Measurements from ENCODE around the gene ACACB.

The ACACB gene

GRCh38 chr12:109115758-109116610, at the start of gene ACACB:
TSS of gene ACACB (plus strand) at chr12:109116587. CDS start at chr12:109139406, 22,819 bp downstream.
- Histone ChIP-seq H3K27ac (peak within 1 kb of the TSS; percentile 85), H3K36me3 (ENCODE audit: insufficient read depth, low read length) (no peaks in the 10 kb centered on the region), H3K9ac (ENCODE audit: insufficient read length) (peak within 1 kb of the TSS; percentile 35), H3K4me3 (peak within 1 kb of the TSS; percentile 32), H3K9me3 (ENCODE audit: low read depth, low read length) (no peaks in the 10 kb centered on the region)
- DNase-seq (ENCODE audit: low read depth, low spot score), result no peak
- TF ChIP-seq POLR2AphosphoS5 (IDR thresholded peaks at IDR 0.05; ENCODE audit: borderline replicate concordance, low read depth, low read length) (no peak), EZH2 (IDR thresholded peaks at IDR 0.05) (no peak), FOXP2 (optimal IDR thresholded peaks at IDR 0.05; ENCODE audit: control extremely low read depth, extremely low read length, insufficient read depth) (no peak)

- Histone ChIP-seq H3K27ac (peak overlapping the region; percentile 79; the same call in 1 of the 2 replicates), H3K4me3 (peak overlapping the region; percentile 46), H3K9me3 (ENCODE audit: low read depth, low read length) (no peaks in the 10 kb centered on the region), H3K9ac (ENCODE audit: insufficient read length) (no peak overlapping the region), H3K36me3 (ENCODE audit: insufficient read depth, low read length) (peaks cover 44% of the 10 kb centered on the region)
- peak; percentile 72 for DNase-seq (ENCODE audit: low read depth, low spot score)
- no peak for TF ChIP-seq FOXP2 (optimal IDR thresholded peaks at IDR 0.05; ENCODE audit: control extremely low read depth, extremely low read length, insufficient read depth)
- TF ChIP-seq EZH2 (IDR thresholded peaks at IDR 0.05), result no peak
- TF ChIP-seq POLR2AphosphoS5 (IDR thresholded peaks at IDR 0.05; ENCODE audit: borderline replicate concordance, low read depth, low read length), result no peak; the same call in 1 of the 2 replicates
These were observed 46.8 kb upstream of the ACACB start for GRCh38 chr12:109069307-109070271.

- Histone ChIP-seq H3K4me3 (no peak overlapping the region), H3K9ac (ENCODE audit: insufficient read length) (no peak overlapping the region), H3K27ac (no peak overlapping the region), H3K36me3 (ENCODE audit: insufficient read depth, low read length) (peaks cover 53% of the 10 kb centered on the region), H3K9me3 (ENCODE audit: low read depth, low read length) (no peaks in the 10 kb centered on the region)
- TF ChIP-seq POLR2AphosphoS5 (IDR thresholded peaks at IDR 0.05; ENCODE audit: borderline replicate concordance, low read depth, low read length) (no peak), FOXP2 (optimal IDR thresholded peaks at IDR 0.05; ENCODE audit: control extremely low read depth, extremely low read length, insufficient read depth) (no peak), EZH2 (IDR thresholded peaks at IDR 0.05) (no peak)
- DNase-seq (ENCODE audit: low read depth, low spot score), result no peak
These were observed 41.5 kb upstream of the ACACB start for GRCh38 chr12:109074866-109075265.

- Histone ChIP-seq H3K27ac (no peak overlapping the region), H3K4me3 (no peak overlapping the region), H3K36me3 (ENCODE audit: insufficient read depth, low read length) (peaks cover 62% of the 10 kb centered on the region), H3K9me3 (ENCODE audit: low read depth, low read length) (no peaks in the 10 kb centered on the region), H3K9ac (ENCODE audit: insufficient read length) (no peak overlapping the region)
- TF ChIP-seq POLR2AphosphoS5 (IDR thresholded peaks at IDR 0.05; ENCODE audit: borderline replicate concordance, low read depth, low read length) (no peak), EZH2 (IDR thresholded peaks at IDR 0.05) (no peak), FOXP2 (optimal IDR thresholded peaks at IDR 0.05; ENCODE audit: control extremely low read depth, extremely low read length, insufficient read depth) (no peak)
- no peak for DNase-seq (ENCODE audit: low read depth, low spot score)
These were observed 33.6 kb upstream of the ACACB start for GRCh38 chr12:109082751-109083150.

- Histone ChIP-seq H3K27ac (no peak overlapping the region), H3K9me3 (ENCODE audit: low read depth, low read length) (no peaks in the 10 kb centered on the region), H3K4me3 (no peak overlapping the region), H3K36me3 (ENCODE audit: insufficient read depth, low read length) (peaks cover 68% of the 10 kb centered on the region), H3K9ac (ENCODE audit: insufficient read length) (no peak overlapping the region)
- DNase-seq (ENCODE audit: low read depth, low spot score), result no peak
- TF ChIP-seq POLR2AphosphoS5 (IDR thresholded peaks at IDR 0.05; ENCODE audit: borderline replicate concordance, low read depth, low read length) (no peak), FOXP2 (optimal IDR thresholded peaks at IDR 0.05; ENCODE audit: control extremely low read depth, extremely low read length, insufficient read depth) (no peak), EZH2 (IDR thresholded peaks at IDR 0.05) (no peak)
These were observed 32.0 kb upstream of the ACACB start for GRCh38 chr12:109084425-109084824.

GRCh38 chr12:109085590-109085989, 30.8 kb upstream of the ACACB start:
- Histone ChIP-seq H3K4me3 (no peak overlapping the region), H3K9me3 (ENCODE audit: low read depth, low read length) (no peaks in the 10 kb centered on the region), H3K9ac (ENCODE audit: insufficient read length) (no peak overlapping the region), H3K27ac (no peak overlapping the region), H3K36me3 (ENCODE audit: insufficient read depth, low read length) (peaks cover 78% of the 10 kb centered on the region)
- TF ChIP-seq EZH2 (IDR thresholded peaks at IDR 0.05) (no peak), FOXP2 (optimal IDR thresholded peaks at IDR 0.05; ENCODE audit: control extremely low read depth, extremely low read length, insufficient read depth) (no peak), POLR2AphosphoS5 (IDR thresholded peaks at IDR 0.05; ENCODE audit: borderline replicate concordance, low read depth, low read length) (no peak; the same call in 1 of the 2 replicates)
- no peak for DNase-seq (ENCODE audit: low read depth, low spot score)

GRCh38 chr12:109087250-109087649, 29.1 kb upstream of the ACACB start:
- DNase-seq (ENCODE audit: low read depth, low spot score), result no peak
- Histone ChIP-seq H3K27ac (no peak overlapping the region), H3K9ac (ENCODE audit: insufficient read length) (no peak overlapping the region), H3K4me3 (no peak overlapping the region), H3K36me3 (ENCODE audit: insufficient read depth, low read length) (peaks cover 82% of the 10 kb centered on the region), H3K9me3 (ENCODE audit: low read depth, low read length) (no peaks in the 10 kb centered on the region)
- TF ChIP-seq FOXP2 (optimal IDR thresholded peaks at IDR 0.05; ENCODE audit: control extremely low read depth, extremely low read length, insufficient read depth) (no peak), EZH2 (IDR thresholded peaks at IDR 0.05) (no peak), POLR2AphosphoS5 (IDR thresholded peaks at IDR 0.05; ENCODE audit: borderline replicate concordance, low read depth, low read length) (no peak)

- no peak for TF ChIP-seq EZH2 (IDR thresholded peaks at IDR 0.05)
- TF ChIP-seq FOXP2 (optimal IDR thresholded peaks at IDR 0.05; ENCODE audit: control extremely low read depth, extremely low read length, insufficient read depth), result no peak
- TF ChIP-seq POLR2AphosphoS5 (IDR thresholded peaks at IDR 0.05; ENCODE audit: borderline replicate concordance, low read depth, low read length), result no peak
- Histone ChIP-seq H3K27ac (no peak overlapping the region), H3K9me3 (ENCODE audit: low read depth, low read length) (no peaks in the 10 kb centered on the region), H3K4me3 (no peak overlapping the region), H3K9ac (ENCODE audit: insufficient read length) (no peak overlapping the region), H3K36me3 (ENCODE audit: insufficient read depth, low read length) (peaks cover 67% of the 10 kb centered on the region)
- no peak for DNase-seq (ENCODE audit: low read depth, low spot score)
These were observed 27.6 kb upstream of the ACACB start for GRCh38 chr12:109088818-109089217.
